ENCODE results near the gene MAPK4.

DNA sequence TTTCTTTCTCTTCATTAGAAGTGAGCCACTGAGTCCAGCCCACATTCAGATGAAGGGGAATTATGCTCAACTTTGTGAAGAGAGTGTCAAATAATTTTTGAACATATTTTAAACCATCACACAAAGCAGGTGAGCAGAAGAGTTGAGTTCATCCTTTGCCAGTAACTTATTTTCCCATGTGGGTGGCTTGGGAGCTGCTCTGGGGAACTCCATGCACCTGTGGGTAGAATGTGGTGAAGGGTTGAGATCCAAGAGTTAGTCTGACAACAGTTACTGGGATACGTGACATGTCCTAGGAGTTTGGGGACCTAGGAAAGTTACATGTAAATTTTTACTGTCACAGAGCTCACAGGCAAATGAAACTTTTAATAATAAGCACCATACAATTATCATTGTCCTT lies 21.6 kb downstream of the MAPK4 start:
- TF ChIP-seq, protein P1, sequence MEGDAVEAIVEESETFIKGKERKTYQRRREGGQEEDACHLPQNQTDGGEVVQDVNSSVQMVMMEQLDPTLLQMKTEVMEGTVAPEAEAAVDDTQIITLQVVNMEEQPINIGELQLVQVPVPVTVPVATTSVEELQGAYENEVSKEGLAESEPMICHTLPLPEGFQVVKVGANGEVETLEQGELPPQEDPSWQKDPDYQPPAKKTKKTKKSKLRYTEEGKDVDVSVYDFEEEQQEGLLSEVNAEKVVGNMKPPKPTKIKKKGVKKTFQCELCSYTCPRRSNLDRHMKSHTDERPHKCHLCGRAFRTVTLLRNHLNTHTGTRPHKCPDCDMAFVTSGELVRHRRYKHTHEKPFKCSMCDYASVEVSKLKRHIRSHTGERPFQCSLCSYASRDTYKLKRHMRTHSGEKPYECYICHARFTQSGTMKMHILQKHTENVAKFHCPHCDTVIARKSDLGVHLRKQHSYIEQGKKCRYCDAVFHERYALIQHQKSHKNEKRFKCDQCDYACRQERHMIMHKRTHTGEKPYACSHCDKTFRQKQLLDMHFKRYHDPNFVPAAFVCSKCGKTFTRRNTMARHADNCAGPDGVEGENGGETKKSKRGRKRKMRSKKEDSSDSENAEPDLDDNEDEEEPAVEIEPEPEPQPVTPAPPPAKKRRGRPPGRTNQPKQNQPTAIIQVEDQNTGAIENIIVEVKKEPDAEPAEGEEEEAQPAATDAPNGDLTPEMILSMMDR (IDR thresholded peaks at IDR 0.05) = no peak
- no peak for TF ChIP-seq ZFX (IDR thresholded peaks at IDR 0.05; ENCODE audit: borderline replicate concordance)

All from 22Rv1 (cell line).